Measurements from ENCODE around the gene SPATA12. TPM values are rescaled to one million over a fixed set of nuclear protein-coding genes. Genes with fewer than 3 reads are reported as not detected.
A peak's percentile ranks its signal among the peaks of the same experiment; 100 is the strongest.

SPATA12 gene
- total RNA-seq (2021) (not detected in 2 replicates), Bru-seq, nascent RNA (not detected), BruChase-seq, experiment 1, labeled RNA remaining after a 2-hour chase (percentile 6 among the genes with signal in this experiment), BruChase-seq, experiment 2, labeled RNA remaining after a 6-hour chase (not detected)
- long read RNA-seq: 0 reads

- TF ChIP-seq CTCF (conservative IDR thresholded peaks at IDR 0.05; ENCODE audit: low read depth, low read length) (no peak), EZH2 (IDR thresholded peaks at IDR 0.05; ENCODE audit: borderline replicate concordance, low read depth, low read length, poor library complexity, severe bottlenecking) (no peak)
- H3K27ac ChIP-seq (ENCODE audit: low read depth, low read length, poor library complexity, severe bottlenecking): no peak within 1 kb of the TSS
These were observed at the start of gene SPATA12 for GRCh38 chr3:57060089-57060821. Gene SPATA12, plus strand, starts transcription at chr3:57060664. Its CDS starts 13,031 bp downstream, at chr3:57073695.

GRCh38 chr3:57011022-57011421 is 49.4 kb upstream of the SPATA12 start:
- no TSS peak for BruUV-seq (replicated peaks)
- Histone ChIP-seq H3K9me3 (ENCODE audit: low read depth, low read length, poor library complexity, severe bottlenecking) (no peaks in the 10 kb centered on the region), H3K27ac (ENCODE audit: low read depth, low read length, poor library complexity, severe bottlenecking) (no peak overlapping the region), H3K4me1 (ENCODE audit: insufficient read depth, low read length, poor library complexity, severe bottlenecking) (no peaks in the 10 kb centered on the region), H3K27me3 (replicated peaks; ENCODE audit: insufficient read depth, low read depth, low read length, poor library complexity) (no peaks in the 10 kb centered on the region), H3K4me3 (ENCODE audit: low read depth, low read length, poor library complexity, severe bottlenecking) (no peak overlapping the region), H3K36me3 (ENCODE audit: insufficient read depth, low read length, poor library complexity, severe bottlenecking) (no peaks in the 10 kb centered on the region)
- POLR2A ChIA-PET (ENCODE audit: low non-redundant PET): no interaction called here
- CTCF ChIA-PET: no interaction called here
- intact Hi-C loops (cut with micrococcal nuclease; ENCODE audit: unreplicated experiment): no loop called here
- TF ChIP-seq EZH2 (IDR thresholded peaks at IDR 0.05; ENCODE audit: borderline replicate concordance, low read depth, low read length, poor library complexity, severe bottlenecking) (no peak), CTCF (conservative IDR thresholded peaks at IDR 0.05; ENCODE audit: low read depth, low read length) (no peak)
- no peak for DNase-seq (ENCODE audit: low spot score)

More at GRCh38 chr3:57060089-57060821, at the start of gene SPATA12:
- Histone ChIP-seq H3K9me3 (ENCODE audit: low read depth, low read length, poor library complexity, severe bottlenecking) (no peaks in the 10 kb centered on the region), H3K27me3 (replicated peaks; ENCODE audit: insufficient read depth, low read depth, low read length, poor library complexity) (no peaks in the 10 kb centered on the region), H3K36me3 (ENCODE audit: insufficient read depth, low read length, poor library complexity, severe bottlenecking) (no peaks in the 10 kb centered on the region), H3K4me1 (ENCODE audit: insufficient read depth, low read length, poor library complexity, severe bottlenecking) (no peaks in the 10 kb centered on the region), H3K4me3 (ENCODE audit: low read depth, low read length, poor library complexity, severe bottlenecking) (no peak within 1 kb of the TSS)
- ChIA-PET CTCF (interaction anchor here (0.6 kb wide), 1 partner anchor 9 kb away, joined by 3 read pairs; no protein-coding TSS in a partner anchor), POLR2A (ENCODE audit: low non-redundant PET) (no interaction called here)
- intact Hi-C loops (cut with micrococcal nuclease; ENCODE audit: unreplicated experiment): no loop called here
- peak; percentile 18 for DNase-seq (ENCODE audit: low spot score)
- BruUV-seq (replicated peaks): no TSS peak

GRCh38 chr3:57012847-57013246 is 47.6 kb upstream of the SPATA12 start:
- no peak overlapping the region for H3K4me3 ChIP-seq (ENCODE audit: low read depth, low read length, poor library complexity, severe bottlenecking)
- H3K4me1 ChIP-seq (ENCODE audit: insufficient read depth, low read length, poor library complexity, severe bottlenecking): no peaks in the 10 kb centered on the region
- BruUV-seq (replicated peaks): no TSS peak
- H3K36me3 ChIP-seq (ENCODE audit: insufficient read depth, low read length, poor library complexity, severe bottlenecking): no peaks in the 10 kb centered on the region
- no peaks in the 10 kb centered on the region for H3K27me3 ChIP-seq (replicated peaks; ENCODE audit: insufficient read depth, low read depth, low read length, poor library complexity)
- intact Hi-C loops (cut with micrococcal nuclease; ENCODE audit: unreplicated experiment): no loop called here
- no peak overlapping the region for H3K27ac ChIP-seq (ENCODE audit: low read depth, low read length, poor library complexity, severe bottlenecking)
- no peaks in the 10 kb centered on the region for H3K9me3 ChIP-seq (ENCODE audit: low read depth, low read length, poor library complexity, severe bottlenecking)
- POLR2A ChIA-PET (ENCODE audit: low non-redundant PET): no interaction called here
- CTCF ChIA-PET: no interaction called here
- TF ChIP-seq EZH2 (IDR thresholded peaks at IDR 0.05; ENCODE audit: borderline replicate concordance, low read depth, low read length, poor library complexity, severe bottlenecking): no peak
- TF ChIP-seq CTCF (conservative IDR thresholded peaks at IDR 0.05; ENCODE audit: low read depth, low read length): no peak
- DNase-seq (ENCODE audit: low spot score): no peak
